Upper lobe of left lung (tissue), 4 donors: ENCODE measurements around the gene TLCD2.

Experiments used
- POLR2A ChIP-seq, 4 donors: fragments of 450-650 bp; IDR thresholded peaks; one replicate each; pipeline ENCODE4 v1.5.1; 2016 to 2017; ENCODE audit warnings: antibody characterized with exemption in 4 of 4, mild to moderate bottlenecking in 2 of 4
- POLR2AphosphoS5 ChIP-seq, 2 donors: sonication (generic); formaldehyde crosslinking; IDR thresholded peaks; one replicate each; pipeline ENCODE4 v1.5.1; 2017; ENCODE audit warnings: antibody characterized with exemption in 2 of 2
- TF ChIP-seq, protein P1 (sequence below), 6 experiments: fragments of 450-650 bp in 4 of 6; fragments of 200-600 bp in 2 of 6; sonication (generic) in 2 of 6; IDR thresholded peaks; one replicate each; pipeline ENCODE4 v1.5.1; 2016 to 2019; ENCODE audit warnings: antibody characterized with exemption in 6 of 6

DNA sequence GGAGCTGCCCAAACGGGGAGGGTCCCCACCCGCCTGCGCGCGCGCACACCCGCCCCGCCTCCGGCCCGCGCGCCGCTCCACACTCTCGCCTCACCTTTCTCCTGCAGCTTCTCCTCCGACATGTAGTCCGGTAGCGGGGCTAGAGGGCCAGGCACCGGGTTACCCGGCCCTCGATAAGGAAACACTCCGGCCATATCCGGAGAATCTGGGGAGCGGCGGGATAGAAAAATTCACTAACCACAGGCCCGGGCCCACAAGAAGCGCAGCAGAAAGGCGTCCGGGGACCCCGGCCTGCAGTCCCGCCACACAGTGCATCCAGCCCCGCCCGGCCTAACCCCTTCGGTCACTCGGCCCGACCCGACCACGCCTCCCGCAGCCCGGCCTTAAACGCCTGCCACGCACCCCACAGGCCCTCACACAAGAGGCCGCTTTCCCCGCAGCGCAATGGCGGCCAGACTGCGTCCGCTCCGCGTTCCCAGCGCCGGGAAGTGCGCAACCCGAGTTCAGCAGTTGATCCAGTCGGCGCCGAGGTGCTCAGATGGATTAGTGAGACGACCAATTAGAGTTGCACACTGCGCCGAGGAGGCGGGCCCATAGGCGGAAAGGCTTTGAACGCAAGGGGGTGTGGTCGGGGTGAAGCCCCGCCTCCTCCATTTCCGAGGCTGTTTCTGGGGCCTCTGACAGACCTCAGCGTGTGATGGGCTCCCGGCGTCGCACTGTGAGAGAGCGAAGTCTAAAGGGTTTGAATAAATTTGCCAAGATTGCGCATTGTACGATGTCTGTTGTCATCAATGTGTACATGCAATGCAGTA, 25.6 kb downstream of the TLCD2 start, which contains the start of gene PRPF8:
- peak in 3 of 4 donors; percentile 90 to 98 (median 92) for TF ChIP-seq POLR2A (IDR thresholded peaks at IDR 0.05)
- peak; percentile 99 for TF ChIP-seq POLR2AphosphoS5 (IDR thresholded peaks at IDR 0.05)
- TF ChIP-seq, protein P1, sequence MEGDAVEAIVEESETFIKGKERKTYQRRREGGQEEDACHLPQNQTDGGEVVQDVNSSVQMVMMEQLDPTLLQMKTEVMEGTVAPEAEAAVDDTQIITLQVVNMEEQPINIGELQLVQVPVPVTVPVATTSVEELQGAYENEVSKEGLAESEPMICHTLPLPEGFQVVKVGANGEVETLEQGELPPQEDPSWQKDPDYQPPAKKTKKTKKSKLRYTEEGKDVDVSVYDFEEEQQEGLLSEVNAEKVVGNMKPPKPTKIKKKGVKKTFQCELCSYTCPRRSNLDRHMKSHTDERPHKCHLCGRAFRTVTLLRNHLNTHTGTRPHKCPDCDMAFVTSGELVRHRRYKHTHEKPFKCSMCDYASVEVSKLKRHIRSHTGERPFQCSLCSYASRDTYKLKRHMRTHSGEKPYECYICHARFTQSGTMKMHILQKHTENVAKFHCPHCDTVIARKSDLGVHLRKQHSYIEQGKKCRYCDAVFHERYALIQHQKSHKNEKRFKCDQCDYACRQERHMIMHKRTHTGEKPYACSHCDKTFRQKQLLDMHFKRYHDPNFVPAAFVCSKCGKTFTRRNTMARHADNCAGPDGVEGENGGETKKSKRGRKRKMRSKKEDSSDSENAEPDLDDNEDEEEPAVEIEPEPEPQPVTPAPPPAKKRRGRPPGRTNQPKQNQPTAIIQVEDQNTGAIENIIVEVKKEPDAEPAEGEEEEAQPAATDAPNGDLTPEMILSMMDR (IDR thresholded peaks at IDR 0.05): peak in 2 of 6 experiments; percentile 14 to 22
